Activated naive CD8-positive, alpha-beta T cell treated with anti-CD3 and anti-CD28 coated beads for 36 hours (primary cell): Measurements from ENCODE around the gene ANTXR1. TPM values are rescaled to one million over a fixed set of nuclear protein-coding genes. Genes with fewer than 3 reads are reported as not detected.

Source experiments
- DNase-seq: peaks from one replicate; pipeline ENCODE4 v3.0.0; 2021
- H3K27ac Mint-ChIP-seq: one replicate; pipeline ENCODE4 v1.8.0; 2022; ENCODE audit warnings: mild to moderate bottlenecking, moderate library complexity, mixed read lengths
- H3K27me3 Mint-ChIP-seq: one replicate; pipeline ENCODE4 v1.8.0; 2022; ENCODE audit warnings: mild to moderate bottlenecking, mixed read lengths
- H3K36me3 Mint-ChIP-seq: one replicate; pipeline ENCODE4 v1.8.0; 2021; ENCODE audit warnings: mild to moderate bottlenecking, mixed read lengths
- H3K4me1 Mint-ChIP-seq: one replicate; pipeline ENCODE4 v1.8.0; 2021; ENCODE audit warnings: mixed read lengths
- H3K4me3 Mint-ChIP-seq: one replicate; pipeline ENCODE4 v1.8.0; 2022; ENCODE audit warnings: mild to moderate bottlenecking, moderate library complexity, mixed read lengths
- H3K9me3 Mint-ChIP-seq: one replicate; pipeline ENCODE4 v1.8.0; 2022; ENCODE audit warnings: mixed read lengths
- total RNA-seq, 2 experiments: library from RNA; stranded (reverse); gene quantifications; one replicate each; pipeline ENCODE4 v1.2.3, GENCODE V29; 2021

The ANTXR1 gene
- total RNA-seq, 2 experiments from 2014 or later, result 0.91 to 1.1 TPM

- DNase-seq, result no peak
- Mint-ChIP-seq H3K36me3 (no peaks in the 10 kb centered on the region), H3K4me3 (no peak overlapping the region), H3K27me3 (peaks cover 25% of the 10 kb centered on the region), H3K4me1 (peaks cover 1% of the 10 kb centered on the region), H3K9me3 (no peaks in the 10 kb centered on the region), H3K27ac (no peak overlapping the region)
Measured at GRCh38 chr2:69036926-69037325, 23.9 kb downstream of the ANTXR1 start.

- Mint-ChIP-seq H3K4me3 (no peak overlapping the region), H3K27ac (no peak overlapping the region), H3K27me3 (peaks cover 33% of the 10 kb centered on the region), H3K4me1 (no peaks in the 10 kb centered on the region), H3K9me3 (no peaks in the 10 kb centered on the region), H3K36me3 (no peaks in the 10 kb centered on the region)
- no peak for DNase-seq
Measured at GRCh38 chr2:69041214-69041613, 28.2 kb downstream of the ANTXR1 start.

DNA sequence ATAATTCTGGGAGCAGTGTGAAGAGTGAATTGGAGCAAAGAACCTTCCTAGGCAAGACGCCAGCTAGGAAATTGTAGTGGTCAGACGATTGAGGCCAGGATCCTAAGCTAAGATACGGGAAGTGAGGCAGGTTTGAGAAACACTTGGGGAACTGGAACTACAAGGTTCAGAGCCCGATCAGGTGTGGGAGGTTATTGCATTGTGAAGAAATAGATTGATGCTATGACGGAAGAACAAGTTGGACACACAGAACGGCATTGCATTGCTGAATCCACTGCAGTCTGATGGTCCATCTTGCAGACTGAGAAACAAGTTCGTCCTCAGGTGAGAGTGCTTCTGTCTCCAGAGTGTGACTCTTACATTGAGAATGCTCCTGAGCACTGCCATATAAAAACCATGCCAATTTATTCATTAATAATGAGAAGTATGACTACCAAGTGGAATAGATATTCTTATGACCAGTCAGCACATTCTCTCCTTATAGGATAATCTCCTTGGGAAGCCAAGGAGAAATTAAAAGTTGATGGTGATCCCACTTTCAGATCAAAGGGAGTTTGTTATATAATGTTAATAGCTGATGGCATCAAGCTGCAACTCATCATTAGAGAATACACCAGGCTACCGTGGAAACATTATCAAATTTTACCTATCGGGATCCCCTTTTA lies 30.9 kb downstream of the ANTXR1 start:
- peaks cover 33% of the 10 kb centered on the region for H3K27me3 Mint-ChIP-seq
- no peak overlapping the region for H3K27ac Mint-ChIP-seq
- H3K36me3 Mint-ChIP-seq, result no peaks in the 10 kb centered on the region
- DNase-seq, result no peak
- H3K4me3 Mint-ChIP-seq, result no peak overlapping the region
- no peaks in the 10 kb centered on the region for H3K9me3 Mint-ChIP-seq
- H3K4me1 Mint-ChIP-seq, result no peaks in the 10 kb centered on the region

GRCh38 chr2:69046221-69046662 lies 33.3 kb downstream of the ANTXR1 start:
- no peak overlapping the region for H3K4me3 Mint-ChIP-seq
- DNase-seq, result no peak
- no peaks in the 10 kb centered on the region for H3K36me3 Mint-ChIP-seq
- H3K9me3 Mint-ChIP-seq, result no peaks in the 10 kb centered on the region
- H3K27me3 Mint-ChIP-seq, result peaks cover 25% of the 10 kb centered on the region
- no peak overlapping the region for H3K27ac Mint-ChIP-seq
- no peaks in the 10 kb centered on the region for H3K4me1 Mint-ChIP-seq

GRCh38 chr2:69047625-69048145 lies 34.7 kb downstream of the ANTXR1 start:
- Mint-ChIP-seq H3K27ac (no peak overlapping the region), H3K9me3 (no peaks in the 10 kb centered on the region)

GRCh38 chr2:69050802-69051201 lies 37.8 kb downstream of the ANTXR1 start:
- H3K4me3 Mint-ChIP-seq, result no peak overlapping the region
- no peak for DNase-seq
- peaks cover 7% of the 10 kb centered on the region for H3K4me1 Mint-ChIP-seq
- H3K9me3 Mint-ChIP-seq, result no peaks in the 10 kb centered on the region
- no peaks in the 10 kb centered on the region for H3K36me3 Mint-ChIP-seq
- H3K27me3 Mint-ChIP-seq, result peaks cover 35% of the 10 kb centered on the region
- H3K27ac Mint-ChIP-seq, result no peak overlapping the region

More at GRCh38 chr2:69047625-69048145, 34.7 kb downstream of the ANTXR1 start:
- Mint-ChIP-seq H3K4me3 (no peak overlapping the region), H3K4me1 (no peaks in the 10 kb centered on the region), H3K27me3 (peaks cover 22% of the 10 kb centered on the region), H3K36me3 (no peaks in the 10 kb centered on the region)
- DNase-seq, result no peak

- Mint-ChIP-seq H3K27ac (no peak overlapping the region), H3K27me3 (peaks cover 47% of the 10 kb centered on the region), H3K4me1 (peaks cover 7% of the 10 kb centered on the region)
Measured at GRCh38 chr2:69053416-69053965, 40.5 kb downstream of the ANTXR1 start.

GRCh38 chr2:69054431-69054830 lies 41.5 kb downstream of the ANTXR1 start:
- peak; percentile 18 for DNase-seq
- Mint-ChIP-seq H3K27ac (peak overlapping the region; percentile 31), H3K9me3 (no peaks in the 10 kb centered on the region), H3K4me3 (no peak overlapping the region), H3K27me3 (peaks cover 55% of the 10 kb centered on the region), H3K36me3 (no peaks in the 10 kb centered on the region), H3K4me1 (peaks cover 7% of the 10 kb centered on the region)

More at GRCh38 chr2:69053416-69053965, 40.5 kb downstream of the ANTXR1 start:
- no peak for DNase-seq
- Mint-ChIP-seq H3K36me3 (no peaks in the 10 kb centered on the region), H3K4me3 (no peak overlapping the region), H3K9me3 (no peaks in the 10 kb centered on the region)

DNA sequence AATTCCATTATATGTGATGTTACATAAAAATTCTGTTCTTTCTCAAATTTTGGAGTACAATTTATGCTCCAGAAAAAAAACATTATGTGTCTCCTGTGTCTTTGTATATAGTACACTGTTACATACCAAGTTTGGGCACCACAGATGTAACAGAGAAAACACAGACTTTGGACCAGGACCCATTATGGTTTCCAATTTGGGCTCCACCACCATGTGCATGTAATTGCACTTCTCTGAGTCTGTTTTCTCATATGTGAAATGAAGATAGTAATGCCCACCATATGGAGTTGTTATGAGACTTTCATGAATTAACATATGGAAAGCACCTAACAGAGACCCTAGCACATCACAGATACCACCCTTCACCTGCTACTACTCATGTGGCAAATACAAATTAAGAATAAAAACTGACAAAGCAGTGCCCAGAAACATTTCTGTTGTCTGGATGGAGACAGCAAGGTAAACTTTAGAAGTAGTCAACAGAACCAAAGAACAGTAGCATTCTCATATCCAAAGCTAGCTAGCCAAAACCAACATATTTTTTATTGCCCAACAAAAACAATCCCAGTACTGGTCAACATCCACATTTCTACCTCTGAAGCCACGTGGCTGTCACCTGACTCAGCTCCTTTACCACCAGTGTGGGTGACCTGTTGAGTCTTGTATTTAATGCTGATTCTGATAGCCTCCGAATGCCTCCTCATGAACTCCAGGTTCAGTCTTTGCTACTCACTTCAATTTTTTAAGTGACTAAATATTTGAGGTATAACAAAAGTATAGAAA lies 42.9 kb downstream of the ANTXR1 start:
- Mint-ChIP-seq H3K27ac (no peak overlapping the region), H3K4me1 (peaks cover 7% of the 10 kb centered on the region), H3K4me3 (no peak overlapping the region), H3K9me3 (no peaks in the 10 kb centered on the region), H3K27me3 (peaks cover 60% of the 10 kb centered on the region), H3K36me3 (no peaks in the 10 kb centered on the region)
- no peak for DNase-seq

GRCh38 chr2:69057660-69058059 lies 44.7 kb downstream of the ANTXR1 start:
- Mint-ChIP-seq H3K27ac (no peak overlapping the region), H3K27me3 (peaks cover 74% of the 10 kb centered on the region), H3K36me3 (no peaks in the 10 kb centered on the region), H3K4me3 (no peak overlapping the region), H3K9me3 (no peaks in the 10 kb centered on the region), H3K4me1 (peaks cover 7% of the 10 kb centered on the region)
- DNase-seq, result no peak

- peaks cover under 1% of the 10 kb centered on the region for H3K4me1 Mint-ChIP-seq
- H3K9me3 Mint-ChIP-seq, result peaks cover 4% of the 10 kb centered on the region
- no peaks in the 10 kb centered on the region for H3K36me3 Mint-ChIP-seq
- H3K27ac Mint-ChIP-seq, result no peak overlapping the region
- DNase-seq, result no peak
- H3K27me3 Mint-ChIP-seq, result peaks cover 64% of the 10 kb centered on the region
- no peak overlapping the region for H3K4me3 Mint-ChIP-seq
Measured at GRCh38 chr2:69059731-69060290, 46.8 kb downstream of the ANTXR1 start.

GRCh38 chr2:69060938-69061501 lies 48.0 kb downstream of the ANTXR1 start:
- Mint-ChIP-seq H3K27me3 (peaks cover 57% of the 10 kb centered on the region), H3K4me1 (no peaks in the 10 kb centered on the region), H3K4me3 (no peak overlapping the region), H3K36me3 (no peaks in the 10 kb centered on the region), H3K9me3 (peaks cover 4% of the 10 kb centered on the region), H3K27ac (no peak overlapping the region)
- DNase-seq, result no peak

GRCh38 chr2:69061525-69061924 lies 48.5 kb downstream of the ANTXR1 start:
- Mint-ChIP-seq H3K27me3 (peaks cover 56% of the 10 kb centered on the region), H3K36me3 (no peaks in the 10 kb centered on the region), H3K27ac (no peak overlapping the region), H3K9me3 (peaks cover 4% of the 10 kb centered on the region), H3K4me1 (no peaks in the 10 kb centered on the region), H3K4me3 (no peak overlapping the region)
- DNase-seq, result no peak

GRCh38 chr2:69062307-69062962 lies 49.5 kb downstream of the ANTXR1 start:
- H3K9me3 Mint-ChIP-seq, result peaks cover 4% of the 10 kb centered on the region
- no peak overlapping the region for H3K4me3 Mint-ChIP-seq
- DNase-seq, result no peak
- H3K27ac Mint-ChIP-seq, result no peak overlapping the region
- peaks cover 55% of the 10 kb centered on the region for H3K27me3 Mint-ChIP-seq
- no peaks in the 10 kb centered on the region for H3K36me3 Mint-ChIP-seq
- H3K4me1 Mint-ChIP-seq, result no peaks in the 10 kb centered on the region
